Measurements from ENCODE around the gene EYS.

The EYS gene

DNA sequence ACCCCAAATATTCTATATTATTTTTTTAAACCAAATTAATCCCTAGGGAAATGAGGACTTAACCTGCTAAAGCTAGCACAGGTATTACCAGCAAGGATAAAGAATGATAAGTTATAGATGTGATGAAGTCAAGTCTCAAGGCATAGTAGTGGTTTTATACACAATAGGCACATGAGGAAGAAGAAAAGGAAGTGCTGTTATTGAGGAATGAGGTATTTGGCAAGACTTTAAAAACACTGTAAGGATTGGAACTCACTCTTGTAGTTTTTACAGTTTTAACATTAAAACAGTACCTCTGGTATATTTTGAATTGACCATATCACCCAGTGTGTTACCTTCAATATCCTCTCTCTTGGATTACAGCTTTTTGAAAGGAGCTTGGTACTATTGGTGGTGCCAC is 2016.8 kb downstream of the EYS start:
- no peak for DNase-seq

DNA sequence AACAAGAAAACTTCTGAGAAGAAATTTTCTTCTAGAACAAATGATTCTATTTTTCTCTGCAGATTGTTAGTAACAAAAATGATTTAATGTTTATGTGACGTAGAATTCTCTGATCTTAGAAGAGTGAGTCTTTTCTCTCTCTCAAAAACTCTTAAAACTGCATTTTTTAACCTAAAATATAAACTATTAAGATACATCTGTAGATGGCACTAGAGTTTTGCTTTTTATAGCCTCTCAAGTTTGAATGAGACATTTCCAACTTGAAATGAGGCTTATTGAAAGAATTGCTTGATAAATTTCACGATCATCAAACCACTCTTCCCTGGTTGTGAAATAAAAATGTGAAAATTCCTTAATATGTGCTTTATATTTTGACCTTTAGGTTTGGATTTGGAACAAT is 2017.6 kb downstream of the EYS start:
- DNase-seq = no peak

DNA sequence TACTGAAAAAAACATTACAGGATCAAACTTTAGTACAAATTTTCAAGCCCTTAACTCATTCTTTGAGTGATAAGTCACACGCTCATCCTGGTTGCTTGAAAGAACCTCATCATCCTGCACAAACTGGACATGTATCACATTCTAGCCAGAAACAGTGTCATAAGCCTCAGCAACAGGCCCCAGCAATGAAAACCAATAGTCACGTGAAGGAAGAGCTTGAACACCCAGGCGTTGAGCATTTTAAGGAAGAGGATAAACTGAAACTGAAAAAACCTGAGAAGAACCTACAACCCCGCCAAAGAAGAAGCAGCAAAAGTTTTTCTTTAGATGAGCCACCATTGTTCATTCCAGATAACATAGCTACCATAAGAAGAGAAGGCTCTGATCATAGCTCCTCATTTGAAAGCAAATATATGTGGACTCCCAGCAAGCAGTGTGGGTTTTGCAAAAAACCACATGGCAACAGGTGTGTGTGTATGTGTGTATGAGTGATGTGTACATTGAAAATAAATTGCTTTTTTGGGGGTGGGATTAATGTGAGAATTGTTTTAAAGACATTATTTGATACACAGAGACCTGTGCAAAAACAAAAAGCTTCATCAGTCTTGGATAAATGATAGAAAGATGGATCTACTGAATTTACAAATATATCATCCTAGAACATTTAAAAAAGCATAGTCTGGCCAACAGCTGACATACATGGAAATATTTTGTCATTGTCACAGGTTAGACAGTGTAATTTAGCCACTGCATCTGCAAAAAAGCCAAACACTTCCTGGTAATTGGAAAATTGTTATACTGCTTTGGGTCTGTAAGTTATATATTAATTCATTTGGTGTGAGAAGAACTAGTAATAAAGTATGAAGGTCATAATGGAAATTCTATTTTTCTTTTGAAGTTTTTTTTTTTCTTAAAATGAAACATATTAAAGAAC is 2021.3 kb downstream of the EYS start:
- DNase-seq = no peak

DNA sequence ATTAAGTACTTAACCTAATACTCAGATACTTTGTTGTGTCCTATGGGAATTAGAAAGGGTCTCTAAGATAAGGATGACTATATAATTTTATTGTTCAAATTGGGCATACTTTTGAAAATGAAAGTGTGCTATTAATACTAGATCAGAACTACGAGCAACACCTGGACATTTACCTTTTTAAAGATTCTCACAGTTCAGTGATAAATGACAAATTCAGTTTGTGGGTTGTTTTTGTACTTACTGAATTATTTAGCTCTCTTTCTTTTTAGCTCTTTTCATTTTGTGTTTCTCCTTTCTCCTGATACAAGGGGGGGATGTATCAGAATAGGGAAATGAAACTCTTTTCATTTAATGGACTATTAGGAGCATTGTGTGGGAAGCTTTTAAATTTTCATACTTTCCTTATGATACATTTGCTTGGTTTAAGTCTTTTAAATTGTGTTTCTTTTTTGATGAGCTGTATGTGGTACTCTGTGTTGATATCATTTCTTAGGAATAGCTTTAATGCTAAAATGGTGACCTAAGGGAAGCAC is 2023.9 kb downstream of the EYS start:
- no peak for DNase-seq

DNA sequence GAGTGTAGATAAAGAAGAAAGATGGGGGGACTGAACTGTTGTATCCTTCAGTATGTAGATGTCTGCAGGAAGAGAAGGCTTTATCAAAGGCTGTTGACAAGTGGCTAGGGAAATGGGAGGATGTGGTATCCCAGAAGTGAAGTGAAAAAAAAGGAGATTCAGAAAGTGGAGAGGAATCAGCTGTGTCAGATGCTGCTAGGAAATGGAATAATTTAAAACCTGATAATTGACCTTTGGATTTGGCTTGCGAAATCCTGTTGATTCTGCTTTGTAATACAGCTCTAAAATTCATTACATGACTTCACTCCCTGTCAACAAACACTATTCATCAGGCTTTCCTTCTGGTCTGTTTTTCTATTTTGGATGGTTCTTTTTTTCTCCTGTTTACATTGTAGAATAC is 2029.7 kb downstream of the EYS start:
- no peak for DNase-seq

DNA sequence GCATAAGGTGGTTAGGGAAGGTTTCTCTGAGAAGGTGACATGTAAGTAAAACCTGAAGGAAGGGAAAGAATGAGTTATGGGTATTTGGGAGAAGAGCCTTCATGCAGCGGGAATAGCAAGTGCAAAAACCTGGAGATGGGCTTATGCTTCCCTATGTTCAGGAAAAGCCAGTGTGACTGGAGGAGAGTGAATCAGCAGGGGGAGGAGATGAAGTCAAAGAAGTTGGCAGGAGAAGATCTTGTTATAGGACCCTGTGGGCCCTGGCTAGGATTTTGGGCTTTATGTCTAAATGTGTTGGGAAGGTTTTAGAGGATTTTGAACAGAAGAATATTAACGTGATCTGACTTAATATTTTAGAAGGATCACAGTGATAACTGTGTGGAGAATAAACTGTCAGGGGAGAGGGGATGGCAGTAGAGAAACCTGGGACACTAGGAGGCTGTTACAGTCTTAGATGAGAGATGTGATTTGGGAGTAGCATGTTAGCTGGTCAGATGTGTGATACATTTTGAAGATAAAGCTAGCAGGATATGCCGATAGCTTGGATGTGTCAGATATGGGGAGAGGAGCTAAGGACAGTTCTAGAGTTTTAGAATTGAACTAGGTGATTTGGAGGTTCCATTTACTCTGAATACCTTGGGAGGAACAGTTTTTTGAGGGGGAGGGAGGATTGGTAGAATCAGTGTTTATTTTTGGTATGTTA is 2030.5 kb downstream of the EYS start:
- DNase-seq = no peak

DNA sequence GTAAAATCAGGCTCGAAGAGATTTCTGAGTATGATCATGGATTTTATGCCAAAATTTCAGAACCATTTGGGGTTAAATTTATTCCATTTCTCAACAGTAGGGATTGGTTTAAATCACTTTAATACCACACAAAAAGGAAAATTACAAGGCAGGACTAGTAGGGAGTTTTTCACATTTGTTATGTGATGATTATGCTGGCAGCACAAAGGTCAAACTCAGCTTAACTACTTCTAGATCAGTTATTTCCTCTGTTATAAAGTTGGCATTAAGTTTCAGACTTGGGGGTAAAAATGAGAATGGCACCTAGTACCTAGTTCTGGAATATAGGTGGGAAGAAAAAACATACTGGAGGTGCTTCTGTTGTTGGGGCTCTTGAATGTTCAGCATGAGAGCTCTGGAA is 2031.9 kb downstream of the EYS start:
- DNase-seq = no peak

DNA sequence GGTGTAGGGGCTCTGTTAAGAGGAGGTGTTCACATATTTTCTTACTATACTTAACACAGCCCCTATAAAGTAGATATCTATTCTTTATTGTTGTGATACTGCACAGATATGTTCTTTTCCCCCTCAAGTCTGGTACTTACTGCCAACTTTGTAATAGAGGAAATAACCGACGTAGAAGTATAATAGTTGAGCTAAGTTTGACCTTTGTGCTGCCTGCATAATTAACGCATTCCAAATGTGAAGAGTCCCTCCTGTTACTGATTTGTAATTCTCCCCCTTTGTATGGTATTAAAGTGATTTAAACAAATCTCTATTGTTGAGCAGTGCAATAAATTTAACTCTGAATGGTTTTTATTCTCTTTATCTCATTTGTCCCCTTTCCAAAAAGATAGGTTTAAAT is 2032.4 kb downstream of the EYS start:
- DNase-seq = no peak

DNA sequence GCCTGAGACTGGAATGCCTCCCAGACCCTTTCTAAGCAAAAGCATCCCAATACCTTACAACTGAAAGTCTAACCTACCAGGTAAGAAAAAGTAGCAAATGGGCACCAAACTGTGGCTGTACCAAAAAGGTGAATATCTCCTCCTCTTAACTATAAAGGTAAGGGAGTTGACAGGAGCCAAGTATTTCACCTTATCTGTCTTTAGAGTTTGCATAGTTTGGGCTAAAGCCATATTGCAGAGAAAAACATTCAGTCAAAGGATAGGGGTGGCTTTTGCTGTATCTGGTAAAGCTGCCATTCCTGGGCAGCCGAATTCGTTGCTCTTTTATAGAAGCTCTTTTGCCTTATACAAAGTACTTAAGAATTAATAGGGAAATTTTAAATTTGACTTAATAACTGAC is 2033.3 kb downstream of the EYS start:
- no peak for DNase-seq

DNA sequence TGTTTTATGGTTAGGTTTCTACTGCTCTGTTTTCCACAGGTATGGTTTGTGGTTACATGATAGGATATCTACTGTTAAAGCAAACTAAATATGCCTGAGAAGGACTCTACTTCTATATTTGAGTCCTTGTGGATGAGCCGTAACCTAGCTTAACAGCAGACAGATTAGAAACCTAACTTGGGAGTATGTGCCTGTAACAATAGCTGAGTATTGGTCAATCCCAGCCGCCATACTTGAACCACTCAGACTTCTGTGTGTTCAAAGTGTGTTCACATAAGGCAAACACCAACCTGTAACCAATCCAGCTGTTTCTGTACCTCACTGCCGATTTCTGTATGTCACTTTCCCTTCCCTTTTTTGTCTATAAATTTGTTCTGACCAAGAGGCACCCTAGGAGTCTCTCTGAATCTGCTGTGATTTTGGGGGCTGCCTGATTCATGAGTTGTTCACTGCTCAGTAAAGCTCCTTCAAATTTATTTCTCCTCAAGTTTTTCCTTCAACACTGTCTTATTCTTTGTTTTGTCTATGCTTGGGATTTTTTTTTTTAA is 2034.4 kb downstream of the EYS start:
- no peak for DNase-seq

DNA sequence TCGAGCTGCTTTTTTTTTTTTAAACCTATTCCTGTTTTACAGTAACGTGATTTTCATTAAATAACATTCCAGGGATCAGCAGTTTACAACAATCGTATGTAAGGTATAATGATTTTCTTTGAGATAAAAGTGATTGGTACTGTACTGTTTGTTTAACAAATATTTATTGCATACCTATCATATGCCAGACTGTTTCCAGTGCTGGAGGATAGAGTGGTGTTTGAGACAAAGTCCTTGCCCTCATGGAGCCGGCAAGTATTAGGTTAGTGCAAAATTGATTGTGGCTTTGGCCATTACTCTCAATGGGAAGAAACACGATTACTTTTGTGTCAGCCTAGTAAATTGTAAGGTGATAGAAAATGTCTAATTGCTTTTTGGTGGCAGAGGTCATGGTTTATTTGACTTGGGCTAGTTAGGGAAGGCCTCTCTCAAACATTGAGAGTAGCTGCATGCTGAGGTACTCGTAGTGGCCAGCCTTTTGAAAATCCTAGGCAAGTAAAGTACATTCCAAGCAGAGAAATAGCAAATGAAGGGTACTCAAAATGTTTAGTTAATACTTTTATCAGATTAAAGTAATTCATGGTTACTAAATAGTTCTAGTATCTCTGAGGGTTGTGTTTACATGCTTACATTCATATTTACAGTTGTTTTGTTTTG is 2035.8 kb downstream of the EYS start:
- DNase-seq = no peak
